Natural killer cell (primary cell): Measurements from ENCODE around the gene GRAMD1C. TPM values are rescaled to one million over a fixed set of nuclear protein-coding genes. Genes with fewer than 3 reads are reported as not detected.

Source experiments
- ATAC-seq, 3 donors: fragments of 150-1000 bp in 2 of 3; fragments of 200-7000 bp in 1 of 3; cut with Tn5 transposase; 1 replicate in 1 of 3; 2 replicates in 2 of 3; pipeline ENCODE4 v1.10.0; 2021; ENCODE audit warnings: mild to moderate bottlenecking in 2 of 3, moderate library complexity in 2 of 3
- DNase-seq, 2 donors: peaks; one replicate each; pipeline versions ENCODE4 v3.0.0 to v3.0.0-alpha.2; 2013 to 2021; ENCODE audit warnings: mixed read lengths in 1 of 2
- H3K27ac ChIP-seq: one replicate; pipeline ENCODE4 v1.5.1; 2013; ENCODE audit warnings: mild to moderate bottlenecking, low read length
- H3K27me3 ChIP-seq: one replicate; pipeline ENCODE4 v1.6.1; 2013; ENCODE audit warnings: low read length; ENCODE audit not compliant: control insufficient read depth, insufficient read depth
- H3K36me3 ChIP-seq: one replicate; pipeline ENCODE4 v1.6.1; 2013; ENCODE audit warnings: low read length; ENCODE audit not compliant: control insufficient read depth, insufficient read depth
- H3K4me1 ChIP-seq: one replicate; pipeline ENCODE4 v1.6.1; 2013; ENCODE audit warnings: low read length; ENCODE audit not compliant: control insufficient read depth, insufficient read depth
- H3K4me3 ChIP-seq: one replicate; pipeline ENCODE4 v1.5.1; 2013; ENCODE audit warnings: low read length
- H3K9me3 ChIP-seq: one replicate; pipeline ENCODE4 v1.6.1; 2013; ENCODE audit warnings: low read length; ENCODE audit not compliant: control insufficient read depth, insufficient read depth
- H3K27ac Mint-ChIP-seq, 2 donors: one replicate each; pipeline ENCODE4 v1.8.0; 2022; ENCODE audit warnings: mild to moderate bottlenecking in 2 of 2, mixed read lengths in 2 of 2, moderate library complexity in 1 of 2
- H3K27me3 Mint-ChIP-seq, 2 donors: one replicate each; pipeline ENCODE4 v1.8.0; 2022; ENCODE audit warnings: low read depth in 2 of 2, mixed read lengths in 2 of 2
- H3K36me3 Mint-ChIP-seq: one replicate; pipeline ENCODE4 v1.8.0; 2022; ENCODE audit warnings: mixed read lengths
- H3K4me1 Mint-ChIP-seq, 2 donors: one replicate each; pipeline ENCODE4 v1.8.0; 2022; ENCODE audit warnings: mixed read lengths in 2 of 2
- H3K4me3 Mint-ChIP-seq: one replicate; pipeline ENCODE4 v1.8.0; 2022; ENCODE audit warnings: mild to moderate bottlenecking, moderate library complexity, mixed read lengths
- H3K9me3 Mint-ChIP-seq, 2 donors: one replicate each; pipeline ENCODE4 v1.8.0; 2022; ENCODE audit warnings: mixed read lengths in 2 of 2
- CTCF ChIP-seq: fragments of 200-600 bp; IDR thresholded peaks from one replicate; pipeline ENCODE4 v1.8.0; 2022; ENCODE audit warnings: antibody characterized with exemption
- WGBS: methylation state at CpG from one replicate; pipeline ENCODE4 v1.1.7; 2013; ENCODE audit warnings: missing lambda C conversion rate; ENCODE audit not compliant: insufficient coverage; 5-methylcytosine and 5-hydroxymethylcytosine counted together
- intact Hi-C: fragments of 100-400 bp; cut with micrococcal nuclease; formaldehyde crosslinking; loops from one replicate; pipeline ENCODE4 v1.14.2; 2022
- total RNA-seq, 4 donors: library from RNA; stranded (reverse); fragments of 120-200 nt in 1 of 4; gene quantifications; one replicate each; pipeline versions ENCODE4 v1.2.3 to v1.2.4, GENCODE V29; 2013 to 2022

GRAMD1C gene
- total RNA-seq, 3 donors from 2014 or later (not counting 1 experiment from before 2014, with no cell fraction given) = 2.7 to 3.9 (median 3.6) TPM

DNA sequence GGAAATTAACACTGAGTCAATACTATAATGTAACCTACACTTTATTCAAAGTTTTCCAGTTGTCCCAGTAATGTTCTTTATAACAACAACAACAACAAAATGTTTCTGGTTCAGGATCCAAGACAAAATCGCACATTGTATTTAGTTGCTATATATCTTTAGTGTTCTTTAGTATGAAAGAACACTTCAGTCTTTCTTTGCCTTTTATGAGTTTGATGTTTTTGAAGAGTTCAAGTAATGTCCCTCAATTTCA is 7.6 kb upstream of the GRAMD1C start:
- no peak for ATAC-seq
- no peak overlapping the region for H3K4me3 ChIP-seq
- no peak for TF ChIP-seq CTCF
- no peak for DNase-seq
- peaks cover 10% of the 10 kb centered on the region for H3K4me1 ChIP-seq
- H3K27ac ChIP-seq = no peak overlapping the region
- no CpG with 5 or more reads among the region's 1 CpG for WGBS
- Mint-ChIP-seq H3K36me3 (peaks cover 7% of the 10 kb centered on the region), H3K4me1 (peaks cover 0 to 7% of the 10 kb centered on the region in 2 donors), H3K27me3 (peaks cover 0 to 2% of the 10 kb centered on the region in 2 donors), H3K9me3 (peaks cover 3 to 4% of the 10 kb centered on the region in 2 donors), H3K4me3 (no peak overlapping the region), H3K27ac (no peak overlapping the region)
- no peaks in the 10 kb centered on the region for H3K36me3 ChIP-seq
- H3K9me3 ChIP-seq = no peaks in the 10 kb centered on the region
- intact Hi-C loops = no loop called here
- no peaks in the 10 kb centered on the region for H3K27me3 ChIP-seq

DNA sequence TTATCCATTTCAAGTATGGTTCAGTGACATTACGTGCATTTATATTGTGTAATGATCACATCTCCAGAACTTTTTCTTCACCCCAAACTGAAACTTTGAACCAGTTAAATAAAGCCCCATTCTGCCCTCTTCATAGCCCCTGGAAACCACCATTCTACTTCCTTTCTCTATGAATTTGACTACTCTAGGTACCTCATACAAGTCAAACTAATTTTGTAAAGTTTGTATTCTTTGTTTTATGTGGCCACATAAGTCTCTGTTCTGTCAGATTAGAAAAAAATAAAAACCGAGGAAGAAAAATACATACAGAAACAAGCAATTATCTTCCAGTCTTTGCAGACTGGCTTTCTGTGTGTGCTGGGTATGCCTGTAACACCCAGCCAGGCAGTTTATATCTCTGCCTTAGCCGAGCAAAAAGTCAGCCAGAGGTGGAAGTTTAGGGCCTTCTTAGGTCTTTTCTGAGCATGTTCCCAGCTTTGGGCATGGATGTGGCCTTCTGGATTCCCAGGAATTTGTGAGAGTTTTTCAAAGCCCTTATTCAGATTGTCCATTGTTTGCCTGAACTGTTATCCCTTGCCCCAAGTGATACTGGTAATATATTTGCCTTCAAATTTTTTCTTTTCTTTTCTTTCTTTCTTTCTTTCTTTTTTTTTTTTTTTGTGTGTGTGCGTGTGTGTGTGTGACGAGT is 6.0 kb upstream of the GRAMD1C start:
- intact Hi-C loops = no loop called here
- peaks cover 3 to 4% of the 10 kb centered on the region in 2 donors for H3K9me3 Mint-ChIP-seq
- H3K27me3 Mint-ChIP-seq = peaks cover 0 to 2% of the 10 kb centered on the region in 2 donors
- no peaks in the 10 kb centered on the region for H3K9me3 ChIP-seq
- peaks cover 10% of the 10 kb centered on the region for H3K4me1 ChIP-seq
- DNase-seq = peak in 1 of 2 donors; percentile 15
- no peak for ATAC-seq
- no peak for TF ChIP-seq CTCF
- WGBS = 74% methylated on average over 4 of the region's 5 CpGs
- H3K27ac Mint-ChIP-seq = no peak overlapping the region
- H3K36me3 ChIP-seq = no peaks in the 10 kb centered on the region
- H3K36me3 Mint-ChIP-seq = peaks cover 7% of the 10 kb centered on the region
- no peaks in the 10 kb centered on the region for H3K27me3 ChIP-seq
- H3K4me3 Mint-ChIP-seq = no peak overlapping the region
- no peak overlapping the region for H3K4me3 ChIP-seq
- H3K4me1 Mint-ChIP-seq = peaks cover 0 to 7% of the 10 kb centered on the region in 2 donors
- H3K27ac ChIP-seq = no peak overlapping the region

GRCh38 chr3:113834983-113835382 is 3.6 kb upstream of the GRAMD1C start:
- peaks cover 17% of the 10 kb centered on the region for H3K4me1 ChIP-seq
- H3K4me3 Mint-ChIP-seq = no peak overlapping the region
- no peak overlapping the region for H3K4me3 ChIP-seq
- no peaks in the 10 kb centered on the region for H3K27me3 ChIP-seq
- intact Hi-C loops = no loop called here
- TF ChIP-seq CTCF = no peak
- H3K36me3 ChIP-seq = no peaks in the 10 kb centered on the region
- H3K4me1 Mint-ChIP-seq = peaks cover 8 to 14% of the 10 kb centered on the region in 2 donors
- H3K27ac Mint-ChIP-seq = no peak overlapping the region
- H3K27me3 Mint-ChIP-seq = peaks cover 0 to 2% of the 10 kb centered on the region in 2 donors
- DNase-seq (no peak), ATAC-seq (no peak)
- peaks cover 3 to 4% of the 10 kb centered on the region in 2 donors for H3K9me3 Mint-ChIP-seq
- no peaks in the 10 kb centered on the region for H3K9me3 ChIP-seq
- H3K36me3 Mint-ChIP-seq = peaks cover 7% of the 10 kb centered on the region
- H3K27ac ChIP-seq = no peak overlapping the region

GRCh38 chr3:113839551-113839950 is 963 bp downstream of the GRAMD1C start:
- Mint-ChIP-seq H3K4me1 (peaks cover 7 to 8% of the 10 kb centered on the region in 2 donors), H3K27me3 (peaks cover 0 to 2% of the 10 kb centered on the region in 2 donors), H3K27ac (no peak overlapping the region), H3K4me3 (peak overlapping the region; percentile 87), H3K9me3 (no peaks in the 10 kb centered on the region), H3K36me3 (no peaks in the 10 kb centered on the region)
- Histone ChIP-seq H3K9me3 (no peaks in the 10 kb centered on the region), H3K27ac (no peak overlapping the region), H3K4me1 (peaks cover 10% of the 10 kb centered on the region), H3K27me3 (no peaks in the 10 kb centered on the region), H3K36me3 (no peaks in the 10 kb centered on the region), H3K4me3 (no peak overlapping the region)
- 100% methylated on average over 2 of the region's 2 CpGs for WGBS
- ATAC-seq (no peak), DNase-seq (no peak)
- TF ChIP-seq CTCF = no peak
- intact Hi-C loops = loop anchor here (2.0 kb wide), 1 partner anchor 103 kb away; no protein-coding TSS in a partner anchor
